ENCODE results near the gene PDPN.

PDPN gene

DNA sequence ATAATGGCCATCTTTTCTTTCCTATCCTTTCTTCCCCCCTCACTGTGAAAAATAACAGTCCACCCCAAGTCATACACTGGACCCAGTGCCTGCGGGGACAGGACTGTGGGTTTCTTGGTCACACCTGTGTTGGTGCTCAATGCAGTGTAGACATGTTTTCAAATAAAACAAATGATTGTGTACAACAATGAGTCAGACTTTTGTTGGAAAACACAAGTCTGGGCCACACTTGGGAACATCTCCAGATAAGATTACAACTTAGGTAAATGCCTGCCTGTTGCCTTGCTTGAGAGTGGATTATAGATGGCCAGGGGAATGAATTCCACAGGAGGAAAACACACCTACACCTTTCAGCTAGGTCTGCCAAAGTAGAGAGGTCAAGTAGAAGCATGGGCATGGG lies 34.1 kb downstream of the PDPN start:
- no peak for DNase-seq (ENCODE audit: low spot score)

DNA sequence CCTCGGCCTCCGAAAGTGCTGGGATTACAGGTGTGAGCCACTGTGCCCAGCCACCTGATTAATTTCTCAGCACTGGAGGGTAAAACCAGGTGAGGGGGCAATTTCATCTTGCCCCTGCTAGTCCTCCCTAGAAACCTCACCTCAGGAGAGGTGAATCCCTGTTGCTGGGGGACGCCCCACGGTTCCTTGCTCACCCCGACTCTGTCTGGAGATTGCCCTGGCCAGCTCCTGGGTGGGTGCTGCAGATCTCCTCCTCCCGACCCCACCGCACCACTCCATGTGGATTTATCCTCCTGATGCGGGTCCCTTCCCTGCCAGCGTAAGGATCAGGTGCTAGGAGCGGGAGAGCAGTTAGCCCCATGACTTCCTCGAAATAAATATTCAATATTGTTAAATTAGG lies 34.9 kb downstream of the PDPN start:
- no peak for DNase-seq (ENCODE audit: low spot score)

- DNase-seq (ENCODE audit: low spot score), result peak; percentile 26
Observed at GRCh38 chr1:13619909-13620308, 36.3 kb downstream of the PDPN start.

DNA sequence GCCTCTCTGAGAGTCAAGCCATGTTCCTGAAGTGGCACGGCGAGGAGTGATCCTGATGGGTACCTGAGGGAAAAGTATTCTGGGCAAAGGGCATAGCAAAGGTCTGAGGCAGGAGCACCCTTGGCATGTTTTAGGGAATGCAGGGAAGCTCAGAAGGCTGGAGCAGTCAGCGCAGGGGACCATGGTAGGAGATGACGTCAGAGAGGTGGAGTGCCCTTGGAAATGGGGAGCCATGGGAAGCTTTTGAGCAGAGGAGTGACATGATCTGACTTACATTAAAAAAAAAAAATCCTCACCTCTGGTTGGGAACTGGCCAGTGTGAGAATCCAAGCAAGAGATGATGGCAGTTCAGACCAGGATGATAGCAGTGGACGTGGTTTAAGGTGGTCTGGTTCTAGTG lies 37.2 kb downstream of the PDPN start:
- DNase-seq (ENCODE audit: low spot score), result no peak

- no peak for DNase-seq (ENCODE audit: low spot score)
Observed at GRCh38 chr1:13622446-13622845, 38.8 kb downstream of the PDPN start.

DNA sequence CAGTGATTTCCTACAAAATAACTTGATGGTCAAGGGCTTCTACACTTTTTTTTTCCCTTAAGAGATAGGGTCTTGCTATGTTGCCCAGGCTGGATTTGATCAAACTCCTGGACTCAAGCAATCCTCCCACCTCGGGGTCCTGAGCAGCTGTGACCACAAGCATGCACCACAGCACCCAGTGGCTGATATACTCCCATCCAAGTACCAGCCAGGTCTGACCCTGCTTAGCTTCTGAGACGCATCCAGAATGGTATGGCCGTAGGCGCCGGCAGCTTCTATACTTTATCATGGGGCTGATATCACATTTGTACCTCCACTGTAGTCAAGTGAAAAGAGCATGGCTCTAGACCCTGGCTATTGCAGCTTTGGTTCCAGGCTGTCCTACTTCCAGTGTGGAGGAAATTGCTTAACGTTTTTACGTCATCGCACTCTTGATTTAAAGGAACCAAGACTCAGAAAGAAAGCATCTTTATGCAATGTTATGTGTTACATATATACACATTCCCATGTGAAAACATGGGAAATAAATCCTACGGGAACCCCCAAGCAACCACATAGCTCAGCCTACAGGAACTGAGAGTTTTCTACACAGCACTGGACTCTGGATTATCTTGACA lies 39.5 kb downstream of the PDPN start:
- DNase-seq (ENCODE audit: low spot score), result no peak

DNA sequence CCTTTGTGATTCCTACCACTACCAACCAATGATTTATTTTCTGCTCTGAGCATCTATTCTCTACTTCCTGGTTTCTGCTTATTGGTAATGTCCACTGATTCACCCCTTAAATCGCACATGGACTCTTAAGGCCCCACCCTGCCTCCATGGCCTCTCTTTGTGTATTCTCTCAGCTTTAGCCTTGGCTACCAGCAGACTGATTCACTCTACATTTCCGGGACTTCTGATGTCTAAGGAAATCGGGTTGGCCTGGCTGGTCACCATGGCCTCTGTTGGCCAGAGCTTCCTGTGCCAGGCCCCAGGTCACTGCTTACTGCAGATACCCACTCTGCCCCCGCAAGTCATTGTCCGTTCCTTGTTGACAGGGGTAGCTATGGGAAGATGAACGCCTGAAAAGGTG lies 40.9 kb downstream of the PDPN start:
- DNase-seq (ENCODE audit: low spot score), result no peak

GRCh38 chr1:13627127-13627526 lies 43.5 kb downstream of the PDPN start:
- no peak for DNase-seq (ENCODE audit: low spot score)

GRCh38 chr1:13628218-13628617 lies 44.6 kb downstream of the PDPN start:
- DNase-seq (ENCODE audit: low spot score), result no peak

DNA sequence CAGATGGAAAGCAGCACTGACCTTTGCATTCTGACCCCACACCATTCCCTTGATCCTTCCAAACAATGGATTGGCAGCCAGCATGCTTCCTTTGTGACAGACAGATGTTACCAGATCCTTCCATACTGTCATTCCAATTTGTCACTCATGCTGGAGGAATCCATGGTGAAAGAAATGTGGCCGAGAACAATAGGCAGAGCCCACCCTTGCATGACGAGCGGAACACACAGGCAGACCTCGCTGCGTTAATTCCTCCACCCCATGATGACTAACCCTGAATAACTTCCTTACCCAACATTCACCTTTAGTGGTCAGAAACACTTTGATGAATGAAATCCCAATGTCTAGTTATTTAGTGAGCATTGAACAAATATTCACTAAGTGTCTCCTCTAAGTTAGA lies 45.1 kb downstream of the PDPN start:
- DNase-seq (ENCODE audit: low spot score), result no peak

GRCh38 chr1:13642306-13643004 lies 58.8 kb downstream of the PDPN start:
- no peak for DNase-seq (ENCODE audit: low spot score)

DNA sequence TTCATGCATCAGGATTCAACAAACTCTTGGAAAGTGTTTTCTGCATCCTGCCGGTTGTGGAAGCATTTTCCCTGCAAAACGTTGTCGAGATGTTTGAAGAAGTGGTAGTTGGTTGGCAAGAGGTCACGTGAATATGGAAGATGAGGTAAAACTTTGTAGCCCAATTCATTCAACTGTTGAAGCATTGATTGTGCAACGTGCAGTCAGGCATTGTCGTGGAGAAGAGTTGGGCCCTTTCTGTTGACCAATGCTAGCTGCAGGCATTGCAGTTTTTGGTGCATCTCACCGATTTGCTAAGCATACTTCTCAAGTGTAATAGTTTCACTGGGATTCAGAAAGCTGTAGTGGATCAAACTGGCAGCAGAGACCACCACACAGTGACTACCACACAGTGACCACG lies 59.4 kb downstream of the PDPN start:
- DNase-seq (ENCODE audit: low spot score), result no peak

- DNase-seq (ENCODE audit: low spot score), result no peak
Observed at GRCh38 chr1:13646521-13646920, 62.9 kb downstream of the PDPN start.

- DNase-seq (ENCODE audit: low spot score), result no peak
Observed at GRCh38 chr1:13651279-13651678, 67.6 kb downstream of the PDPN start.

- no peak for DNase-seq (ENCODE audit: low spot score)
Observed at GRCh38 chr1:13652238-13652637, 68.6 kb downstream of the PDPN start.

DNA sequence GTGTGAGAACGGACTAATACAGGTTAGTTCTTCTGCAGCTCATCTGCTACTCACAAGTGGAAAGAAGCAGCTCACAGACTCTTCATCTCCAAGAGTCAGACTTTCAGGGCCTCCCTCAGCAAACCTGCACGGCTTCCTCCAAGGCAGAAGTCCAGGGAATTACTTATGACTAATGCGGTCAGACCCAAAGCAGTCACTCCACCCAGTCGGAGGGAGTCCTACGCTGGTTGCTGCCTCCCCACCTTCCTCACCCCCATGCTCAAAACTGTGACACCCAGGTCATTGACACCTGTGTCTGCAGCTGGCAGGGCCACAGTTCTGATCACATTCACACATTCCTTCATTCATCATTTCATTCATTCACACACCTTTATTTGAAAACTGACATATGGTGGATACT lies 77.9 kb downstream of the PDPN start:
- DNase-seq (ENCODE audit: low spot score), result peak; percentile 89

GRCh38 chr1:13662493-13662892 lies 78.9 kb downstream of the PDPN start:
- peak; percentile 79 for DNase-seq (ENCODE audit: low spot score)

DNA sequence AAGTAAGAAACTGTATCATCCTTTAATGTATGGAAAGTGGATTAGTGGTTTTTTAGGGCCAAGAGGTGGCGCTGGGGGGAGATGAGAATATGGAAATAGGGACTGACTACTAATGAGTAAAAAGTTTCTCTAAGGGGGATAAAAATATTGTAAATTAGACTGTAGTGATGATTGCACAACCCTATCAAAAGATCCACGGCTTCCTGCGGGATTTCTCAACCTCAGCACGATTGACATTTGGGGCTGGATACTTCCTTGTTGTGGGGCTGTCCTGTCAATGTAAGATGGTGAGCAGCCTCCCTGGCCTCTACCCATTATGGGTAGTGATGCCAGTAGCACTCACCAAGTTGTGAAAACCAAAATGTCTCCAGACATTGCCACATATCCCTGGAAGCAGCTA lies 80.3 kb downstream of the PDPN start:
- DNase-seq (ENCODE audit: low spot score), result no peak

DNA sequence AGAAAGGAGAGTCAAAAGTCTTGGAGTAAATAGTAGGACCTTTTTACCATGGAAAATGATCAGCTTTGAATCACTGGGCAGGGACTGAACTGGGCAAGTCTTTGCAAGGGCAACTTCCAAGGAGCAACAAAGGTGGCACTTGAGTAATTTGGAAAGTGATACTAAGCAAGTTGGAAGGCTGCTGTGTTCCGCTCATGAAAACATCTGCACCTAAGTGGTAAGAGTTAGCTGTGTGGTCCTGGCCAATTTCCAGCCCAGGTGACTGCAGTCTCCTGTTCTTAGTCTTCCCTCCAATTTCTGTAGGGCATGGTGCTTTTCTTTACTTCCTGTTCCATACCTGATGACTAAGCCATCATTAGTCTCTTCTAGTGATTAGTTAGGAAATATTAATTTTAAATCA lies 80.8 kb downstream of the PDPN start:
- no peak for DNase-seq (ENCODE audit: low spot score)

GRCh38 chr1:13666317-13666716 lies 82.7 kb downstream of the PDPN start:
- DNase-seq (ENCODE audit: low spot score), result no peak

All from AG20443 (cell line).